ENCODE results near the gene SLC25A18. TPM values are rescaled to one million over a fixed set of nuclear protein-coding genes. Genes with fewer than 3 reads are reported as not detected.

Gene SLC25A18
- total RNA-seq, 2 donors from 2014 or later = 9.0 to 10.6 TPM

GRCh38 chr22:17523925-17524324 is 39.4 kb upstream of the SLC25A18 start:
- Histone ChIP-seq H3K4me3 (no peak overlapping the region), H3K4me1 (replicated peaks) (no peaks in the 10 kb centered on the region), H3K36me3 (no peaks in the 10 kb centered on the region), H3K27me3 (replicated peaks; ENCODE audit: insufficient read depth) (no peaks in the 10 kb centered on the region), H3K9me3 (no peaks in the 10 kb centered on the region), H3K27ac (no peak overlapping the region)
- no peak for DNase-seq (ENCODE audit: low spot score)
- TF ChIP-seq POLR2A (IDR thresholded peaks at IDR 0.05) (no peak), CTCF (IDR thresholded peaks at IDR 0.05) (no peak), POLR2AphosphoS5 (IDR thresholded peaks at IDR 0.05) (no peak)
- WGBS = 91% methylated on average over 10 of the region's 10 CpGs
- intact Hi-C loops (cut with DNase I) = no loop called here

- H3K4me1 ChIP-seq (replicated peaks) = no peaks in the 10 kb centered on the region
- no peak overlapping the region for H3K4me3 ChIP-seq
- no peak for DNase-seq (ENCODE audit: low spot score)
- H3K36me3 ChIP-seq = no peaks in the 10 kb centered on the region
- no peaks in the 10 kb centered on the region for H3K9me3 ChIP-seq
- no peaks in the 10 kb centered on the region for H3K27me3 ChIP-seq (replicated peaks; ENCODE audit: insufficient read depth)
- no peak overlapping the region for H3K27ac ChIP-seq
- TF ChIP-seq POLR2AphosphoS5 (IDR thresholded peaks at IDR 0.05) (no peak), POLR2A (IDR thresholded peaks at IDR 0.05) (no peak), CTCF (IDR thresholded peaks at IDR 0.05) (no peak)
- 48% methylated on average over 5 of the region's 5 CpGs for WGBS
- intact Hi-C loops (cut with DNase I) = no loop called here
Observed at GRCh38 chr22:17536269-17536668, 27.0 kb upstream of the SLC25A18 start.

GRCh38 chr22:17537155-17537554 is 26.1 kb upstream of the SLC25A18 start:
- H3K27me3 ChIP-seq (replicated peaks; ENCODE audit: insufficient read depth) = no peaks in the 10 kb centered on the region
- WGBS = 97% methylated on average over 2 of the region's 2 CpGs
- no peak overlapping the region for H3K27ac ChIP-seq
- H3K9me3 ChIP-seq = no peaks in the 10 kb centered on the region
- no peak for DNase-seq (ENCODE audit: low spot score)
- no peaks in the 10 kb centered on the region for H3K36me3 ChIP-seq
- H3K4me3 ChIP-seq = no peak overlapping the region
- TF ChIP-seq POLR2AphosphoS5 (IDR thresholded peaks at IDR 0.05) = no peak
- no peak for TF ChIP-seq POLR2A (IDR thresholded peaks at IDR 0.05)
- TF ChIP-seq CTCF (IDR thresholded peaks at IDR 0.05) = no peak
- H3K4me1 ChIP-seq (replicated peaks) = no peaks in the 10 kb centered on the region
- intact Hi-C loops (cut with DNase I) = no loop called here

- DNase-seq (ENCODE audit: low spot score) = no peak
- H3K9me3 ChIP-seq = no peaks in the 10 kb centered on the region
- WGBS = 79% methylated on average over 15 of the region's 15 CpGs
- TF ChIP-seq POLR2A (IDR thresholded peaks at IDR 0.05) (no peak), CTCF (IDR thresholded peaks at IDR 0.05) (no peak), POLR2AphosphoS5 (IDR thresholded peaks at IDR 0.05) (no peak)
- no peak overlapping the region for H3K27ac ChIP-seq
- no peaks in the 10 kb centered on the region for H3K27me3 ChIP-seq (replicated peaks; ENCODE audit: insufficient read depth)
- H3K4me3 ChIP-seq = no peak overlapping the region
- no peaks in the 10 kb centered on the region for H3K4me1 ChIP-seq (replicated peaks)
- intact Hi-C loops (cut with DNase I) = no loop called here
- no peaks in the 10 kb centered on the region for H3K36me3 ChIP-seq
Observed at GRCh38 chr22:17540481-17540880, 22.8 kb upstream of the SLC25A18 start.

- WGBS = 70% methylated on average over 7 of the region's 7 CpGs
- Histone ChIP-seq H3K27ac (no peak overlapping the region), H3K4me1 (replicated peaks) (no peaks in the 10 kb centered on the region), H3K36me3 (no peaks in the 10 kb centered on the region), H3K9me3 (no peaks in the 10 kb centered on the region), H3K27me3 (replicated peaks; ENCODE audit: insufficient read depth) (no peaks in the 10 kb centered on the region), H3K4me3 (no peak overlapping the region)
- DNase-seq (ENCODE audit: low spot score) = no peak
- TF ChIP-seq POLR2A (IDR thresholded peaks at IDR 0.05) (no peak), POLR2AphosphoS5 (IDR thresholded peaks at IDR 0.05) (no peak), CTCF (IDR thresholded peaks at IDR 0.05) (no peak)
- intact Hi-C loops (cut with DNase I) = no loop called here
Observed at GRCh38 chr22:17541476-17541875, 21.8 kb upstream of the SLC25A18 start.

Measured in prostate gland (tissue), 2 donors.